Fibroblast of pulmonary artery (primary cell): ENCODE measurements around the gene PDZD2.
A peak's percentile ranks its signal among the peaks of the same experiment; 100 is the strongest.

Experiments
- DNase-seq: peaks from one replicate; pipeline ENCODE4 v3.0.0-alpha.2; 2010; ENCODE audit warnings: low read depth
- H3K4me3 ChIP-seq: replicated peaks from 2 replicates; pipeline ENCODE4 v1.5.1; 2011; ENCODE audit warnings: low read depth, mild to moderate bottlenecking, control low read depth, low read length, moderate library complexity
- TF ChIP-seq, protein P1 (sequence below): IDR thresholded peaks from 2 replicates; pipeline ENCODE4 v1.5.1; 2011; ENCODE audit warnings: mild to moderate bottlenecking, control low read depth, low read length, inconsistent platforms; ENCODE audit errors: missing control alignments

Gene PDZD2

GRCh38 chr5:32061236-32061635 is 422.3 kb downstream of the PDZD2 start:
- no peak overlapping the region for H3K4me3 ChIP-seq
- no peak for DNase-seq
- TF ChIP-seq, protein P1, sequence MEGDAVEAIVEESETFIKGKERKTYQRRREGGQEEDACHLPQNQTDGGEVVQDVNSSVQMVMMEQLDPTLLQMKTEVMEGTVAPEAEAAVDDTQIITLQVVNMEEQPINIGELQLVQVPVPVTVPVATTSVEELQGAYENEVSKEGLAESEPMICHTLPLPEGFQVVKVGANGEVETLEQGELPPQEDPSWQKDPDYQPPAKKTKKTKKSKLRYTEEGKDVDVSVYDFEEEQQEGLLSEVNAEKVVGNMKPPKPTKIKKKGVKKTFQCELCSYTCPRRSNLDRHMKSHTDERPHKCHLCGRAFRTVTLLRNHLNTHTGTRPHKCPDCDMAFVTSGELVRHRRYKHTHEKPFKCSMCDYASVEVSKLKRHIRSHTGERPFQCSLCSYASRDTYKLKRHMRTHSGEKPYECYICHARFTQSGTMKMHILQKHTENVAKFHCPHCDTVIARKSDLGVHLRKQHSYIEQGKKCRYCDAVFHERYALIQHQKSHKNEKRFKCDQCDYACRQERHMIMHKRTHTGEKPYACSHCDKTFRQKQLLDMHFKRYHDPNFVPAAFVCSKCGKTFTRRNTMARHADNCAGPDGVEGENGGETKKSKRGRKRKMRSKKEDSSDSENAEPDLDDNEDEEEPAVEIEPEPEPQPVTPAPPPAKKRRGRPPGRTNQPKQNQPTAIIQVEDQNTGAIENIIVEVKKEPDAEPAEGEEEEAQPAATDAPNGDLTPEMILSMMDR, result no peak

GRCh38 chr5:32066448-32066847 is 427.5 kb downstream of the PDZD2 start:
- TF ChIP-seq, protein P1, result no peak
- DNase-seq, result no peak
- H3K4me3 ChIP-seq, result no peak overlapping the region

DNA sequence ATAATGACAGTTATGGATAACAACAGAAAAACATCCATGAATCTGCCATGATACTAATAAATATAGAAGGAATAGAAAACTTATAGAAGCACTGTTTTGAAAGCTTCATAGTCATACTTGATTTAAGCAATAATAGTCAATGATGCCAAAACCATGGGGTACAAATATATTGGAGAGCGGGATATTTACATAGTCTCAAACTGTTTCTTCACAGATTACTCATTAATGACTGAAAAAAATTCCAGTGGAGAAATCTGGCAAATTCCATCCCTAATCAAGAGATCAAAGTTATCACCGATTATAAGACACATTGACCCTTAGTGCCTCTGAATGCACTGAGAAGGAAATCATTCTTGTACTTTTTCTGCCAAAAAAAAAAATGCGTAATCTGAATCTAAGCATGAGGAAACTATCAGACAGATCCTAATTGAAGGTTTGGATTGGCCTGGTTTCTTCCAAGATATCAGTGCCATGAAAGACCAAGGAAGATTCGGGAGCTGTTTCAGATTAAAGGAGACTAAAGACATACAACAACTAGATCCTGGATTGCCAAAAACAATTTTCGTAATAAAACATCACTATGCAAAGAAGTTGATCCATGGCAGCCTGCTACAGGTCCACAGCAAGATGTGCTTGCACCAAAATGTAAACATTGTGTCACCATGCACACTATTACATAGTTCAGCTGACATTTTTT is 429.0 kb downstream of the PDZD2 start:
- no peak for DNase-seq

DNA sequence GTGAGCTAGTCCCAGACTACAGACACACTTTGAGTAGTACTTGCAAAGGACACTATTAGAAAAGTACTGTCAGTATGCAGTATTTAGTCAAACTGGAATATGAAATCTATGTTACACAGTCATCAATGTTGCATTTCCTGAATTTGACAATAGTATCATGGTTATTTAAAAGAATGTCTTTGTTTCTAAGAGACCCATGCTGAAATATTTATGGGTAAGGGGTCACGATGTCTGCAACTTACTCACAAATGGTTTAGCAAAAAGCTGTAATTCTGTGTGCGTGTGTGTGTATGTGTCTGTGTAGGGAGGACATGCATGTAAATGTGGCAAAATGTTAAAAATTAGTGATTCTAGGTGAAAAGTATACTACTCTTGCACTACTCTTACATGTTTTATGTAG is 429.6 kb downstream of the PDZD2 start:
- DNase-seq, result peak; percentile 28
- TF ChIP-seq, protein P1, result no peak
- no peak overlapping the region for H3K4me3 ChIP-seq

More for the DNA sequence above, 429.0 kb downstream of the PDZD2 start:
- TF ChIP-seq, protein P1, result no peak
- H3K4me3 ChIP-seq, result no peak overlapping the region

- TF ChIP-seq, protein P1, result no peak
- DNase-seq, result no peak
- no peak overlapping the region for H3K4me3 ChIP-seq
Observed at GRCh38 chr5:32069396-32069795, 430.5 kb downstream of the PDZD2 start.

GRCh38 chr5:32071351-32071944 is 432.5 kb downstream of the PDZD2 start:
- peak; percentile 20 for DNase-seq
- no peak overlapping the region for H3K4me3 ChIP-seq
- TF ChIP-seq, protein P1, result no peak

- H3K4me3 ChIP-seq, result no peak overlapping the region
- DNase-seq, result no peak
- TF ChIP-seq, protein P1, result no peak
Observed at GRCh38 chr5:32072054-32072453, 433.1 kb downstream of the PDZD2 start.
